GM12875 (cell line): Measurements from ENCODE around the gene DHRS13.

Experiments used
- H3K4me3 ChIP-seq: one replicate; pipeline ENCODE4 v1.5.1; 2011; ENCODE audit warnings: low read depth, low read length, control low read depth
- TF ChIP-seq, protein P1 (sequence below): IDR thresholded peaks from 2 replicates; pipeline ENCODE4 v1.5.1; 2011; ENCODE audit warnings: low read depth, mild to moderate bottlenecking, control low read depth, inconsistent platforms, low read length, moderate library complexity, borderline replicate concordance; ENCODE audit not compliant: insufficient read depth

Gene DHRS13

DNA sequence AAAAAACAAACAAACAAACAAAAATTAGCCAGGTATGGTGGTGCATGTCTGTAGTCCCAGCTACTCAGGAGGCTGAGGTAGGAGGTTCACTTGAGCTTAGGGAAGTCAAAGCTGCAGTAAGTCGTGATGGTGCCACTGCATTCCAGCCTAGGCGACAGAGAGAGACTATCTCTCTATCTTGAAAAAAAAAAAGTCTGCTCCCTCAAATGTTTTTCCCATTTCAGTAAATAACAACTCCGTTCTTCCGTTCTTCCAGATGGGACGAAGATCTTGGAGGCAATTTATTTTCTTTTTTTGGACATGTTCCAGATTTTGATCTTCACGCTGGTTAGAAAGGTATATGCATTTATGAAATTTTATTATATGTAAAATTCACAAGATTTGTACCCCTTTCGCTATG, 29.0 kb downstream of the DHRS13 start:
- H3K4me3 ChIP-seq, result no peak overlapping the region
- TF ChIP-seq, protein P1, sequence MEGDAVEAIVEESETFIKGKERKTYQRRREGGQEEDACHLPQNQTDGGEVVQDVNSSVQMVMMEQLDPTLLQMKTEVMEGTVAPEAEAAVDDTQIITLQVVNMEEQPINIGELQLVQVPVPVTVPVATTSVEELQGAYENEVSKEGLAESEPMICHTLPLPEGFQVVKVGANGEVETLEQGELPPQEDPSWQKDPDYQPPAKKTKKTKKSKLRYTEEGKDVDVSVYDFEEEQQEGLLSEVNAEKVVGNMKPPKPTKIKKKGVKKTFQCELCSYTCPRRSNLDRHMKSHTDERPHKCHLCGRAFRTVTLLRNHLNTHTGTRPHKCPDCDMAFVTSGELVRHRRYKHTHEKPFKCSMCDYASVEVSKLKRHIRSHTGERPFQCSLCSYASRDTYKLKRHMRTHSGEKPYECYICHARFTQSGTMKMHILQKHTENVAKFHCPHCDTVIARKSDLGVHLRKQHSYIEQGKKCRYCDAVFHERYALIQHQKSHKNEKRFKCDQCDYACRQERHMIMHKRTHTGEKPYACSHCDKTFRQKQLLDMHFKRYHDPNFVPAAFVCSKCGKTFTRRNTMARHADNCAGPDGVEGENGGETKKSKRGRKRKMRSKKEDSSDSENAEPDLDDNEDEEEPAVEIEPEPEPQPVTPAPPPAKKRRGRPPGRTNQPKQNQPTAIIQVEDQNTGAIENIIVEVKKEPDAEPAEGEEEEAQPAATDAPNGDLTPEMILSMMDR, result no peak

DNA sequence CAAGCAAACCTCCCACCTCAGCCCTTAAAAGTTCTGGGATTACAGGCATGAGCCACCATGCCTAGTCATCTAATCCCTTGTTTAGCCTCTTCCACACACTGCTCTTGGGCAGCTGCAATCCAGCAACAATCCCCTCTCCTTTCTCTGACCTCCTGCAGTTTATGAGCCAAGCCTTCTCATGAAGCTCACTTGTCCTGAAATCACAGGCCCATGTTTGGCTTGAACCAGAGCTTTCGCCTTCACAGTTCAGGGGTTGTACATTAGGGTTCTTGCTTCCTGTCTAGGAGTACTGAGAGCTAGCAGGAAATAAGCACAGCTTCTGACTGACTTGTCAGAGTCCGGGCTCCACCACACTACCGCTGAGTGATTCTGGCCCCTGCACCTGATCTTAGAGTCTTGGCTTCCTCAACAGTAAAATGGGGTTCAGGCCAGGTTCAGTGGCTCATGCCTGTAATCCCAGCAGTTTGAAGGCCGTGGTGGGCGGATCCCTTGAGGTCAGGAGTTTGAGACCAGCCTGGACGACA, 31.8 kb downstream of the DHRS13 start:
- TF ChIP-seq, protein P1, result no peak
- H3K4me3 ChIP-seq, result no peak overlapping the region

DNA sequence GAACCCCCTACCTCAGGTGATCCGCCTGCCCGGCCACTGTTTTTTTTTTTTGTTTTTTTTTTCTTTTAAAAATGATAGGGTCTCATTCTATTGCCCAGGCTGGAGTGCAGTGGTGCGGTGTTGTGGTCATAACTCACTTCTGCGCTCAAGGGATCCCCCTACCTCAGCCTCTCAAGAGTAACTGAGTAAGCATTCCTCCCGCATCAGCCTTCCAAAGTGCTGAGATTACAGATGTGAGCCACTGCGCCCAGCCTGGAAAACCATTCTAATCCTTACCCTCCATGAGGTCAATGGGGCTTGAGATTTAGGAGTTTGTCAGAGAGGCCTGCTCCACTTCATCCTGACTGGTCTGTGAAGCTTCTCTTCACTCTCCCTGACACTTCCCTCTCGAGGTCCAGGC, 35.6 kb downstream of the DHRS13 start:
- no peak overlapping the region for H3K4me3 ChIP-seq
- TF ChIP-seq, protein P1, result no peak

DNA sequence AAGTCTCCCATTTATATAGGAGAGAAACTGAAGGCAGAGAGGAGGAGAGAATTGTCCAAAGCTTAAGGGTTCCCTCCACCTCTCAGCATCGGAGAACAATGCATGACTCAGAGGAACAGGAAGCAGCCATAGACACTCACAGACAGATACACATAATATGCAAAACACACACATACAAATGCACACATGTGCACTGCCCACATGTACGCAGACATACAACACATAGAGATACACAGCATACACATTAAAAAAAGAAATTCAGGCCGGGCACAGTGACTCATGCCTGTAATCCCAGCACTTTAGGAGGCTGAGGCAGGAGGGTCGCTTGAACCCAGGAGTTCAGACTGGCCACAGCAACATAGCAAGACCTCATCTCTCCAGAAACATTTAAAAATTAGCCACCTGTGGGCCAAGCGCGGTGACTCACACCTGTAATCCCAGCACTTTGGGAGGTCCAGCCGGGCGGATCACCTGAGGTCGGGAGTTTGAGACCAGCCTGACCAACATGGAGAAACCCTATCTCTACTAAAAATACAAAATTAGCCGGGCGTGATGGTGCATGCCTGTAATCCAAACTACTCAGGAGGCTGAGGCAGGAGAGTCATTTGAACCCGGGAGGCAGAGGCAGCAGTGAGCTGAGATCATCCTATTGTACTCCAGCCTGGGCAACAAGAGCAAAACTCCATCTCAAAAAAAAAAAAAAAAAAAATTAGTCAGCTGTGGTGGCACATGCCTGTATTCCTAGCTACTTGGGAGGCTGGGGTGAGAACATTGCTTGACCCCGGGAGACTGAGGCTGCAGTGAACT, 36.7 kb downstream of the DHRS13 start:
- TF ChIP-seq, protein P1, result no peak
- no peak overlapping the region for H3K4me3 ChIP-seq

DNA sequence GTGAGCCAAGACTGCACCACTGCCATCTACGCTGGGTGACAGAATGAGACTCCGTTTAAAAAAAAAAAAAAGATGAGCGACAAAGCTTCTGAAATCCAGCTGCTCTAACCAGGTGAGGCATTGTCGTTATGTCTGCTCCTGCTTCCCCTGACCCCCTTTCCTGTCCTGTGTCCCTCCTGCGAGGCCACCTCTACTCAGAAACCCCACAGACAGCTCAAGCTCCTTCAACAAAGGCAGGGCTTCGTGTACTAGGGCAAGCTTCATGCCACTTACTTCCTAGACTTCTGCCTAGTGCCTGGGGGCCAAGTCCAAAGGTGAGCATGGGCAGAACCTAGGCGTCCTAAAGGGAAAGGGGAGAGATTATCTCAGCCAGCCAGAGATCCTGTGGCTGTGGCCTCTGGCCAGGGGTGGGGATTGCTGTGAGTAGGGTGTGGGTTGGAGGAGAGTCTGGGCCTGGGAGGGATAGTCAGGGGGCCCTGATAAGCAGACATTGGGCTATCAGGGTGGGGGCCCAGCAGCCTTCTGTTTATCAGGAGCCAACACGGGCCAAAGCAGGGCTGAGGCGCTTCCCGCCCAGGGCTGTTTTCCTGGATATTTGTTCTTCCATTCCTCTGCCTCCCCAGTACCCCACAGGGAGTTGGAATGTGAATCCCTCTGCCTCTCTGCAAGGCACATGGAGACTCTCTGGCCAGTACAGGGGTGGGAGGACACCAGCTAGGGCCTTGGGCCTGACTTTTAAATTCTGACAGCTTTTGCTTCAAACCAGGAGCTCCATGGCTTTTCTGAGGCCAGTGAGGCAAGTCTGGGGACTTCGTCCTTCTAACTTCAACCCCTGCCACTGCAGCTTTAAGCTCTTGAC, 37.7 kb downstream of the DHRS13 start:
- no peak overlapping the region for H3K4me3 ChIP-seq
- TF ChIP-seq, protein P1, result no peak

DNA sequence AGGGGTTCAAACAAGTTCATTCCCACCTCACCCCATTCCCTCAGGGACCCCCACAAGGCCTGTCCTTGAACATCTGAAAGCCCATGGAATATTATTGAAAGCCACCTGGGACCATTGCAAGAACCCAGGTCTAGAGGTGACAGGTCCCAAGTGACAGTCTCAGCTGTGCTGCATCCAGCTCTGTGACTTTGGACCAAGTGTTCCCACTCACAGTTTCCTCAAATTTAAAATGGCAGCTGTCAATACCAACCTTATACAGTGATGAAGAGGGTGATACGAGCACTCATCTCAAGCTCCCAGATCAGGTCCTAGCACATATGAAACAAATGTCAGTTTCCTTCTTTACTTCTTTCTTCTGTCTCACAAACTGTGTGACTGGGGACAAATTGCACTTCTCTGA, 38.9 kb downstream of the DHRS13 start:
- H3K4me3 ChIP-seq, result no peak overlapping the region
- TF ChIP-seq, protein P1, result no peak
